ENCODE measurements around the gene STK36. TPM values are rescaled to one million over a fixed set of nuclear protein-coding genes. Genes with fewer than 3 reads are reported as not detected.

Gene STK36
- total RNA-seq, 1 experiment from 2014 or later, result 38.7 TPM

DNA sequence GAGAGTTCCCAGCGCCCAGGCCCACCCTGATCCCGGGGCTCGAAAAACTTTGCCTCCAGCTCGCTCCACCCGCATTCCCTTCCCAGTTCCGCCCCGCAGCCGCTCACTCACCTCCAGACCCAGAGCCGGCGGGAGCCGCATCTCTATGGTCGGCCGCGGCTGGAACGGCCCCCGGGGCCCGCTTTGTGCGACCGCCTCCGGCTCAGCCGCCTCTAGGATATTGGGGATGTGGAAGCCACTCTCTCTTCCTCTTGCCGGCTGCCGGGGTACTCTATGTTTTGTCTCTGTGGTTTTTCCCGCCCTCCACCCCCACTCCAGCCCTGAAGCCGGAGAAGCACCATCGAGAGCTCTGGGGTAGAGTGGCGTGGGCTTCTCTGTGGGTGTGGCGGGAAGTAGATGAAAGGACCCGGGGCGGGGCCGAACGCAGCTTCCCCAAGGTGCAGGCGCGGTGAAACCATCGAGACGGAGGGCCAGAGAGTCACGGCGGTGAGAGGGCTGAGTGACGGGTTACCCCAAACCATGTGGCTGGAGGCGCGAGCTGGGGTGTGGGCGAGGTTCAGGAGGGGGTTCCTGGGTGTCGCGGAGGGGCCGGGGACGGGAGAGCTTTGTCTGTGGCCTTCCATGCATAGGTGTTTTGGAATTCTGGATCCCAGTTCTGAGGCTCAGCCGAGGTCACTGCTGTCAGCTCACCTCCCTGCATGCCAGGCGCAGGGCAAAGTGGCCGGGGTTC, 12.5 kb upstream of the STK36 start, which contains the start of the genes BCS1L and ZNF142:
BCS1L (plus strand) TSS at position 426 of the 730 bp plus-strand sequence. CDS start 1,305 bp downstream, outside the sequence.
ZNF142 (minus strand) TSS at position 366 of the 730 bp plus-strand sequence. CDS start 3,194 bp downstream, outside the sequence.
- H3K27me3 ChIP-seq (ENCODE audit: insufficient read depth, low read length), result no peaks in the 10 kb centered on the region
- H3T11ph ChIP-seq (ENCODE audit: low read length), result no peak within 1 kb of the TSS
- H3K27ac ChIP-seq (ENCODE audit: insufficient read length, low read depth, low read length), result no peak within 1 kb of the TSS
- H2BK20ac ChIP-seq (ENCODE audit: low read depth, low read length, poor library complexity, severe bottlenecking), result no peak within 1 kb of the TSS
- H3K4me2 ChIP-seq (ENCODE audit: insufficient read depth, insufficient read length, low read length), result peak within 1 kb of the TSS; percentile 99
- Mint-ChIP-seq H3K4me3 (peak within 1 kb of the TSS; percentile 91 to 97), H3K27me3 (ENCODE audit: low read depth) (no peaks in the 10 kb centered on the region), H3K4me1 (peaks cover 11 to 12% of the 10 kb centered on the region in 2 experiments), H3K27ac (peak within 1 kb of the TSS; percentile 91 to 96 (median 93)), H3K36me3 (ENCODE audit: insufficient read depth in 1 of 3, low read depth in 3 of 3) (peaks cover 24 to 58% (median 51%) of the 10 kb centered on the region in 3 experiments; a peak in 6 of 7 replicates), H3K9me3 (no peaks in the 10 kb centered on the region)
- no peaks in the 10 kb centered on the region for H3K9me3 ChIP-seq (ENCODE audit: control insufficient read depth, low read depth, low read length)
- no peaks in the 10 kb centered on the region for H3K79me1 ChIP-seq (ENCODE audit: insufficient read depth, low read depth, low read length, poor library complexity, severe bottlenecking)
- peak; percentile 91 for DNase-seq
- no peak within 1 kb of the TSS for H4K91ac ChIP-seq (ENCODE audit: insufficient read length, low read depth, low read length)
- no peak for TF ChIP-seq CTCF (conservative IDR thresholded peaks at IDR 0.05)
- H2BK120ac ChIP-seq (ENCODE audit: low read depth, low read length, poor library complexity, severe bottlenecking), result no peak within 1 kb of the TSS
- H4K5ac ChIP-seq (ENCODE audit: insufficient read length, low read depth, low read length), result no peak within 1 kb of the TSS
- no peak within 1 kb of the TSS for H2BK12ac ChIP-seq (ENCODE audit: insufficient read length, low read depth, low read length)
- peaks cover 11% of the 10 kb centered on the region for H3K23me2 ChIP-seq (ENCODE audit: insufficient read length, low read depth, low read length, poor library complexity, severe bottlenecking)
- H4K20me1 ChIP-seq (ENCODE audit: control insufficient read depth, insufficient read depth, insufficient read length), result no peaks in the 10 kb centered on the region
- no peak within 1 kb of the TSS for H2BK5ac ChIP-seq (ENCODE audit: insufficient read length, low read length)
- no peaks in the 10 kb centered on the region for H3K79me2 ChIP-seq (ENCODE audit: insufficient read depth, low read length)
- H4K8ac ChIP-seq (replicated peaks; ENCODE audit: insufficient read length, low read depth, low read length), result no peak within 1 kb of the TSS
- no peak within 1 kb of the TSS for H3K56ac ChIP-seq (ENCODE audit: insufficient read length, low read depth, low read length)
- peaks cover 2% of the 10 kb centered on the region; the same call in 1 of the 2 replicates for H3K4me1 ChIP-seq (ENCODE audit: insufficient read depth, low read length)
- no peak within 1 kb of the TSS for H2AK5ac ChIP-seq (ENCODE audit: insufficient read length, low read length)
- H2AFZ ChIP-seq (ENCODE audit: low read length), result no peak within 1 kb of the TSS
- peak within 1 kb of the TSS; percentile 78 for H3K9ac ChIP-seq (ENCODE audit: extremely low read depth, insufficient read length, low read length)
- H3K18ac ChIP-seq (ENCODE audit: insufficient read length, low read depth, low read length), result peak within 1 kb of the TSS; percentile 58
- WGBS (ENCODE audit: extremely low coverage, insufficient read length, low lambda C conversion rate), result no CpG with 5 or more reads among the region's 49 CpGs
- H3K4ac ChIP-seq (ENCODE audit: low read depth, low read length), result no peak within 1 kb of the TSS
- no peak within 1 kb of the TSS for H3K23ac ChIP-seq (ENCODE audit: insufficient read length, low read depth, low read length)
- no peak within 1 kb of the TSS for H2BK15ac ChIP-seq (ENCODE audit: low read depth, low read length)
- H3K14ac ChIP-seq (ENCODE audit: insufficient read depth, low read length), result peak within 1 kb of the TSS; percentile 54

Measured in H9 (cell line).